HG03565 (cell line): Measurements from ENCODE around the gene MRPL24.
"Not testable (repeated sequence)": the region's sequence is repeated elsewhere in the genome, so short reads cannot be mapped to it uniquely, and the experiment has no call there.

Experiments used
- ATAC-seq: cut with Tn5 transposase; IDR thresholded peaks from one replicate; pipeline ENCODE4 v1.9.1; 2021; ENCODE audit warnings: mild to moderate bottlenecking, moderate library complexity; ENCODE audit not compliant: unreplicated experiment

MRPL24 gene

DNA sequence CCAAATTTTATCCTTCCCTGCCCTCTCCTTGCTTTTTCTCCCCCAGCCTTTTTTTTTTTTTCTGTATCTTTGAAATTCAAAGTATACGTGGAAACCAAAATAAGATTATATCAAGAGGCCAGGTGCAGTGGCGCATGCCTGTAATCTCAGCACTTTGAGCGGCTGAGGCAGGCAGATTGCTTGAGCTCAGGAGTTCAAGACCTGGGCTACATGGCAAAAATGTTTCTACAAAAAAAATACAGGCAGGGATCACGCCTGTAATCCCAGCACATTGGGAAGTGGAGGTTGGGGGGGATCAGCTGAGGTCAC is 19.9 kb upstream of the MRPL24 start:
- ATAC-seq, result no peak

- ATAC-seq, result no peak
Measured at GRCh38 chr1:156760092-156760795, 19.4 kb upstream of the MRPL24 start.

DNA sequence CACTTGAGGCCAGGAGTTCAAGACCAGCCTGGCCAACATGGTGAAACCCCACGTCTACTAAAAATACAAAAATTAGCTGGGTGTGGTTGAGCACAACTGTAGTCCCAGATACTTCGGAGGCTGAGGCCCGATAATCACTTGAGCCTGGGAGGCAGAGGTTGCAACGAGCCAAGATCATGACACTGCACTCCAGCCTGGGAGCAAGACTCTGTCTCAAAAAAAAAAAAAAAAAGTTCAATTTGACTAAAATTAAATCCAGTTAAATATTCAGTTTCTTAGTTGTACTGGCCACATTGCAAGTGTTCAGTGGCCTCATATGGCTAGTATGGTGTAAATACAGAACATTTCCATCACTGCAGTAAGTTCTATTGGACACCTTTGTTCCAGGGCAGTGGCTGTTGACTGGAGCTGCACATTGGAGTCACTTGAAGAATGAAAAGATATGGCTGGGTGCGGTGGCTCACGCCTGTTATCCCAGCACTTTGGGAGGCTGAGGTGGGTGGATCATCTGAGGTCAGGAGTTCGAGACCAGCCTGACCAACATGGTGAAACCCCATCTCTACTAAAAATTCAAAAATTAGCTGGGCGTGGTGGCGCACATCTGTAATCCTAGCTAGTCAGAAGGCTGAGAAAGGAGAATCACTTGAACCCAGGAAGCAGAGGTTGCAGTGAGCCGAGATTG is 16.8 kb upstream of the MRPL24 start:
- ATAC-seq, result not testable (repeated sequence)

GRCh38 chr1:156756355-156756754 is 15.5 kb upstream of the MRPL24 start:
- ATAC-seq, result no peak

DNA sequence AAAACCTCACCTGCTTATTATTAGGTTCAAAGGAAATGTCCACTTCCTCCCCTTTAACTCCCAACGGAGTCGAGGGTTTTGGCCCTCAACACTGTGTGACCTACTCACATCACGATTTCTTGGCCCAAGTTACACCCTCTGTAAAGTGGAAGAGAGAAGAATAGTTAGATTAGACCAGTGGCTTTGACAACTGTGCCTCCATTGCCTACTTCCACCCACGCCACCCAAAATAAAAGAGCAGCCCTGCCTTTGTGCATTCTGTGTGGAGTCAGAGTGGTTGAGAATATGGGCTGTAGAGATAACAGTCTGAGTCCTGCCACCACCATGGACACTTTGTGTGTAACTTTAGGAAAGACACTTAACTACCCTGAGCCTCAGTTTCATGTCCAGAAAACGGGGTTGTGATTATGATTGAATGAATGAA is 14.7 kb upstream of the MRPL24 start:
- no peak for ATAC-seq

DNA sequence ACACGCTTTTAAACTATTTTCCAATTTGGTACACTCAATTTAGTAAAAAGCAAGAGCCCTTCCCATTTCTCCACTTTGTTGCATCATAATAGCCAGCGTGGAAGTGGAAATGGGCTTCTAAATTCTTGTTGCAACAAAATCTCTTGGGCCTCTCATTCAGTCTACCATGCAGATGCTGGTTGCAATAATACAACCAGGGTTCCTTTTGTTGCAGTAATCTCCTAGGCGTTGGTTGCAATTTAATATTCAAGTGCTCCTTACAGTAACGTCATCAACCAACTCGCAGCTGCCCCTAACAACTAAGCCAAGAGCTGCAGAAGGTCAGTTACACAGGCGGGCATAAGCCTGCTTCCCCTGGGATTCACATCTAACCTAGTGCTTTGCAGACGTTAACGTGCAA is 13.3 kb upstream of the MRPL24 start:
- no peak for ATAC-seq

DNA sequence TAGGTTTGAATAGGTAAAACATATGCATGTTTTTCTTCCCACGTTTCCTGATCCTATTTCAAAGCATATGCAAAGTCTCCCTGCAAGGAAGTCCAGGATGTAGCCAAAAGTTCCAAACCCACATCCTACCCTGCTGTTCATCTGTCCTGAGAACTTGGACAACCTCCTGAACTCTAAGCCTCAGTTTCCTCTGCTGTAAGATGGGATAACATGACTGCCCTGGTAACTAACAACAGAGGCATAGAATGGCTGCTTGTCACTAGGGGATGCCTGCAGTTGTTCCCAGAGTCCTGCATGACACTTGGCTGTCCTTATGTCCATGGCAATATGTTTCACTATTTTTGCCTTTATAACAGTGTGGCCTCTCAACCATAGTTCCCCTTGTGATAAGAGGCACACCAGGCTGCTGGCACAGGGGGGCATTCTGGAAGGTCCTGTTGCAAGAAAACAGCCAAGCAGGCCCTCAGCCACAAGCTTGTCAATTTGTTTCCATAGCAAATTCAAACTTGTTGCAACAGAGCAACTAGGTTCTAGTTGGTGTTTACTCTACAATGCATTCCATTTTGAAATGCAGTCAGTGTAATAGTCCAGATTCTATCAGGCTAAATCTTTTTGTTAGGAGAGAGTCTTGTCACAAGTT is 12.1 kb upstream of the MRPL24 start:
- ATAC-seq, result no peak

DNA sequence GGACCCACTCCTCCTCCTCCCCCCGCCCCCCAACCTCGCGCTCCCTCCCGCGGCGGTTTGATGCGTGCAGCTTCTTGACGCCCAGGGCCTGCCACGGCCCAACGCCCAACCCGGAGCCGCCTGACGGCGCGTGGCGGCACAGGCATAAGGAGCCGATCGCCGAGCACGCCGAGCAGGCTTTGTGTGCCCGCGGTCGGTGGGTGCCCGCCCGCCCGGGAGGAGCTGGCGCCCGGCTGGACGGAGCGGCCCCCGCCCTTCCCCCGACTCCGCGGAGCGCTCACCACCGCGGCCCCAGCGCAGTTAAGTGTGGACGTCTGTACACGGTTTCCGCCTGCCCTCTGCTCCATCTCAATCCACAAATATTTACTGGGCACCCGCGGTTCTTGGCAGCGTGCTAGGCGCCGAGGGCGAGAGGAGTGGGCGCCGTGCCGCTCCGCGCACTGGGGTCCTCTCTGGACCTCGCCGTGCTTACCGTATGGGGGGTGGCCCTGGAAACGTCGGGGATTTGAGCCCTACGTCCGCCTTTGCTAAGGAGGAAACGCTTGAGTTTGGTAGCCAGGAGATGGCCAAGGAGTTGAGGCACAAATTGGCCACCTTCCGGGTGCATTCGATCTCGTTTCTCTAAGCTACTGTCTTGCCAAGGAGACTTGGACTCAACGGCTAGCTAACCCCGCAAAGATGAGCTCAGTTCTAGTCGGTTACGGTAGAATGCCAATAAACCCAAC is 11.0 kb upstream of the MRPL24 start:
- peak; percentile 61 for ATAC-seq

DNA sequence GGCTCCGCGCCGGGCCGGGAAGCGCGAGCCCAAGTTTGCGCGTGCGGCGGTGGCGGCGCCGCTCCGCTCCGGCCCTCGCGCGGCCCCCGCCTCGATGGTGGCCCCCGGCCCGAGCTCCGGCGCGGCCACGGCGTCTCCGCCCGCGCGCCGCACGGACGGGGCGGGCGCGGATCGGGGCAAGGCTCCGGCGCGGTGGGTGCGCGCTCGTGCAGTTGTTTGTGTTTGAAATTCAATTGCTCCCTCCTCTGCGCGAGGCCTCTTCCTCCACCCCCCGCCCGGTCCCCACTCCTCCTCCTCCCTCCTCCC is 10.5 kb upstream of the MRPL24 start, which contains the start of gene HDGF:
Gene HDGF (minus strand): TSS at position 225 of the 306 bp plus-strand sequence. CDS start 246 bp downstream, outside the sequence.
- peak; percentile 7 for ATAC-seq

- no peak for ATAC-seq
Measured at GRCh38 chr1:156750711-156751450, 10.0 kb upstream of the MRPL24 start.

DNA sequence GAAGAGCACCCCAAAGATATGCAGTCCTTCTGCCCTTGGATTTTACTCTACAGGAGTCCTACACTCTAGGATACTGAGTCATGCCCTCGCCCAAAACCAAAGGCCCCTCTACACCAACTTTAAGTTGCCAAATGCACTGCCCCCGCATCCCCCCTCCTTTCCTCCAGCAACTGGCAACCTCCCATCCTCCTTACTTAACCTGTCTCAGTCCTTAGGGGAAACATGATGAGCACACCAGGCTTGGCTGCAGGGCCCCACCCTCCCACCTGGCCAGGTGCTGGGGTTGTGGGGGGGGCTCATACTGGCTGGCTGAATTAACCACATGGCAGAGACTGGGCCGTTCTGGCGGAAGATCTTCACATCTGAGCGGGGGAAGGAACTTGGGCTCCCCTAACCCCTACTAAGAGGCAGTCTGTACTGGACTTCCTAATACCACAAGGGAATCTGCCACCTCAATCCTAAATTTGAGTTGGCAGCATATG is 9.3 kb upstream of the MRPL24 start:
- no peak for ATAC-seq

- no peak for ATAC-seq
Measured at GRCh38 chr1:156749419-156750118, 8.7 kb upstream of the MRPL24 start.

GRCh38 chr1:156748670-156749418 is 8.0 kb upstream of the MRPL24 start:
- no peak for ATAC-seq

DNA sequence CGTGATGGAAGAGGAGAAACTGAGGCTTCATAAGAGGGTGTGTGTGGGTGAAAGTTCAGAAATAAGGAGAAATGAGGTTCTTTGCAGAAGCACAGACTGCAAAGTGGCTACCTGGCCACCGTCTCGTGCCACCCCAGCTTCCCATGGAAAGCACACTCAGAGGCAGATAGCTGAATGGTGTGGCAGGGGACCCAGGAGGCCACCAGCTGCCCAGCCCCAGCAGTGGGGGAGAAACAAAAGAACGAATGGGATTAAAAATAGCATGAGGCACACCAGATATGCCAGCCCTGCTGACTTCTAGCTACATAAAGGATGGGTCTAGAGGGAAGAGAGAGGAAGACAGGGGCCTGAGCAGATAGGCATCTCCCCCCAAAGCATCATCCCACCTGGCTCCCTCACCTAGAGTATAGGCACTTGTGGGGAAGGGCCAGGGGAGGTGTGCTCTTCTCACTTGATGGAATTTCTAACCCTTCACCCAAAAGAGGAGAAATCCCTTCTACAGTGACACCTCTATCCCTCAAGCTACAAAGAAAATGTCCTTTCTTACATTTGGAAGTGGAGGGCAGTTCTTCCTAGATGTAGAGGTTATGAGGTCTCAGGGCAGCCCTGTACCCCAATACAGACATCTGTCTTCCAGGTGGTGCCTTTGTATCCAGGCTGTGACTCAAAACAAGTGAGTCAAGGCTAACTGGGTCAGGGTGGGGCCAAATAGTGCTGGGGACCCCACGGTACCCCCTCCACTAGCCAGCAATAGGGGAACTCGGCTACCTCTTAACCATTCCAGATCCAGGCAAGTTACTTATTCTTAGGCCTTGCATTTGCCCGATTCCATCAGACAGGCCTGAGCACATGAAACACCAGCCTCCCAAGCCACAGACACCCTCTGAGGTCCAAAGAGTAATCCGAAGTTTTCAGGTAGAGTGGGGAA is 7.1 kb upstream of the MRPL24 start:
- no peak for ATAC-seq

- no peak for ATAC-seq
Measured at GRCh38 chr1:156746728-156747631, 6.1 kb upstream of the MRPL24 start.

DNA sequence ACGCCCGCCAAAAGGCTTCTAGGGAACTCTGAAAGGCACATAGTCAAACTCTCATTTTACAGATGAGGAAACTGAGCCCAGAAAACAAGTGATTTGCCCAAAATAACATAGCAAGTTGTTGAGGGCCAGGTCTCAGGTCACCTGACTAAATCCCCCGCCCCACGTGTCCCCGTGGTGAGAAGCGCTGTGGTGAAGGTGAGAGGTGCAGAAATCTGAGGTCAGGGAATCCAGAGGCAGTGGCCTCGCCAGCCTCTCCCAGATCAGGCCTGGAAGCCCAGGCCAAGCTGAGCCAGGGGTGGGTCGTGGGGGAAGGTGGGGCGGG is 5.5 kb upstream of the MRPL24 start:
- ATAC-seq, result no peak

GRCh38 chr1:156745881-156746280 is 5.0 kb upstream of the MRPL24 start:
- no peak for ATAC-seq
